GM19035 (cell line): ENCODE data around the gene PNMT.

ENCODE experiments used
- ATAC-seq: cut with Tn5 transposase; IDR thresholded peaks from one replicate; pipeline ENCODE4 v1.9.1; 2021; ENCODE audit not compliant: unreplicated experiment

The PNMT gene, protein sequence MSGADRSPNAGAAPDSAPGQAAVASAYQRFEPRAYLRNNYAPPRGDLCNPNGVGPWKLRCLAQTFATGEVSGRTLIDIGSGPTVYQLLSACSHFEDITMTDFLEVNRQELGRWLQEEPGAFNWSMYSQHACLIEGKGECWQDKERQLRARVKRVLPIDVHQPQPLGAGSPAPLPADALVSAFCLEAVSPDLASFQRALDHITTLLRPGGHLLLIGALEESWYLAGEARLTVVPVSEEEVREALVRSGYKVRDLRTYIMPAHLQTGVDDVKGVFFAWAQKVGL

DNA sequence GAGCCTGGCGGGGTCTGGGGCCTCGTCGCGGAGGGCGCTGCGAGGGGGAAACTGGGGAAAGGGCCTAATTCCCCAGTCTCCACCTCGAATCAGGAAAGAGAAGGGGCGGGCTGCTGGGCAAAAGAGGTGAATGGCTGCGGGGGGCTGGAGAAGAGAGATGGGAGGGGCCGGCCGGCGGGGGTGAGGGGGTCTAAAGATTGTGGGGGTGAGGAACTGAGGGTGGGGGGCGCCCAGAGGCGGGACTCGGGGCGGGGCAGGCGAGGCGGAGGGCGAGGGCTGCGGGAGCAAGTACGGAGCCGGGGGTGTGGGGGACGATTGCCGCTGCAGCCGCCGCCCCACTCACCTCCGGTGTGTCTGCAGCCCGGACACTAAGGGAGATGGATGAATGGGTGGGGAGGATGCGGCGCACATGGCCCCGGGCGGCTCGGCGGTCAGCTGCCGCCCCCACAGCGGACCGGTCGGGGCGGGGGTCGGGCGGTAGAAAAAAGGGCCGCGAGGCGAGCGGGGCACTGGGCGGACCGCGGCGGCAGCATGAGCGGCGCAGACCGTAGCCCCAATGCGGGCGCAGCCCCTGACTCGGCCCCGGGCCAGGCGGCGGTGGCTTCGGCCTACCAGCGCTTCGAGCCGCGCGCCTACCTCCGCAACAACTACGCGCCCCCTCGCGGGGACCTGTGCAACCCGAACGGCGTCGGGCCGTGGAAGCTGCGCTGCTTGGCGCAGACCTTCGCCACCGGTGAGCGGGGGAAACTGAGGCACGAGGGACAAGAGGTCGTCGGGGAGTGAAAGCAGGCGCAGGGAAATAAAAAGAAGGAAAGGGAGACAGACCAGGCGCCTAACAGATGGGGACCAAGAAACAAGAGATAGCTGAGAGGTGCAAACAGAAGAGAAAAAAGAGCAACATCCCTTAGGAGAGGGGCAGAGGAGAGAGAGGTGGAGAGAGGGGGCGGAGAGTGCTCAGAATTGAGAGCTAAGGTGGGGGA, at the start of gene PNMT:
PNMT (plus strand) TSS at position 509 of the 980 bp plus-strand sequence; CDS start at position 532, 23 bp downstream.
- ATAC-seq: no peak

DNA sequence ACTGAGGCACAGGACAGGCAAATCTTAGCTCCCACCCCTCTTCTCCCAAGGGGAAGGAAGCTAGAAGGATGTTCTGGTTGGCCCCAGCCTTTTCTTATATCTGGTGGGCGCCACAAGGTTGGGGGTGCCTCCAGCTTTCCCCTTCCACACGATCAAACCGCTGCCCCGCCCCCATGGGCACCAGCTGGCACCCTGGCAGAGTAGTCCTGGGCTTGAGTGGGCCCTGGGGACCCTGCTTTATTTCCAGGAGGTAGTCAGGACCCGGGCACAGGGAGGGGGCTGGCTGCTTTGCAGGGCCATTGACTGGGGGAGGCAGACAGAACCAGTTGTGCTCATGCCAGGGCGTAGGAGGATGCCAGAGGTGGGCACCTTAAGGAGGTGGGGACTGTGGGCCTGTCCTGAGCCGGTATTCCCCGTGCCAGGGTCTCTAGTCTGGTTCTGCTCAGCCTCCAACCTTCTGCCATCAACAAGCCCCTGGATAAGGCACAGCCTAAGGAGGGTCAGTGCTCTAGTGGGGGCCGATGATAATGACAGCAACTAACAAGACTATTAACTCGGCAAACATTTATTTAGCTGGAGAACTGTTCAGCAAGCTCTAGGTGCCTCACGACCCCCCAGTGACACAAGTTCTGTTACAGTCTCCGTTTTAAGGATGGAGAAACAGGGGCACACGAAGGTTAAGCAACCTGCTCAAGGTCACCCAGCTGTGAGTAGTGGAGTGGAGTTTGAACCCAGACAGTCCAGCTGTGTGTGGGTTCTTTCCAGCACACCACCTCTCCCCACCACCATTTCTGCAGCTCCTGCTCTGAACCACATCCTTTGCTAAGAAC, 49.1 kb upstream of the PNMT start:
- ATAC-seq: no peak

DNA sequence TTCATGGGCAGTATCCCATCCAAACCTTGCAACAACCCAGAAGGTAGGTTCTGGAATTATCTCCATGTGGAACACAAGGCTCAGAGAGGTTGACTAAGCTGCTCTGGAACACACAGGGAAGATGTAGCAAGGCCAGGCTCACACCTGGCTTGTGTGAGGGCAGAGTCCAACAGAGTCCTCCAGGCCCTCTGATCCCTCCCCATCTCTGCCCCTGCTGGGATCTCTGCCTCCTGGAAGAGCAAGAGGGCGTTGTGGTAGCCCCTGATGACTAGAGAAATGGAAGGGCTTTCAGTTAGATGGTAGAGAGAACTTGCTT, 48.5 kb upstream of the PNMT start:
- no peak for ATAC-seq

DNA sequence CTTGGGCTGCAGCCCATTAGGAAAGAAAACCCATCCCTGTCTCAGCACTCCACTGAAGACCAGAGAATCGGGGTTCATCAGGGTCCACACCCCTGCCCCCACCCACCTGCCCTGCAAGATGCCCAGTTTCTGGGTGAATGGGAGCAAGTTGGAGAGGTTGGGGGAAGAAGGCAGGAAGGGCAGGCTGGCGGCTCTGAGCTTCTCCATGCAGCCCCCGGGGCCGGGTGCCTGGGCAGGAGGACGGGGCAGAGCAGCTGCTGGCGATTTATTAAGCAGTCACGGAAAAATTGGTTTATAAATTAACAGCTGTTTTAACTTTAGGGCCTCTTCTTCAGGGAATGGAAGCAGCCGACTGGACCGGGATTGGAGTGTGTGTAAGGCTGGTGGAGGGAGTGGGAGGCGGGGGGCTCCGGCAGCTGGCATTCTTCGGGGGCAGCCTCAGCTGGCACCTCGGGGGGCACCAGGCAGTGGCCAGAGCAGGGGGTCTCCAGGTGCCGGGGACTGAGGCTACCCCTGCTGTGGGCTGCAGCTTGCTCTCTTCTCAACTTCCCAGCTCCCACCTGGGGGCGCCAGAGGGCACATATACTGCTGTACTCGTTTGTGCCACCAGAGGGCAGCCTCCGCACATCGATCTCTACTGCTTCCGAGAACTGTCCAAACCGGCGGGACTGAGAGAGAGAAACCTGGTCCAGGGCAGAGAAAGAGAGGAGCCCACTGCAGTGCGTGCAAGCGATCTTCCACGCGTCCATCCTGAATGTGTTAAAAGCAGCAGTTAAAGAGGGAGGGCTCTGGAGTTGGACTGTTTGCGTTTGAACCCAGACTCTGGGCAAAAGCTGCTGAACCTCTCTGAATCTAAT, 46.5 kb upstream of the PNMT start:
- peak; percentile 63 for ATAC-seq

DNA sequence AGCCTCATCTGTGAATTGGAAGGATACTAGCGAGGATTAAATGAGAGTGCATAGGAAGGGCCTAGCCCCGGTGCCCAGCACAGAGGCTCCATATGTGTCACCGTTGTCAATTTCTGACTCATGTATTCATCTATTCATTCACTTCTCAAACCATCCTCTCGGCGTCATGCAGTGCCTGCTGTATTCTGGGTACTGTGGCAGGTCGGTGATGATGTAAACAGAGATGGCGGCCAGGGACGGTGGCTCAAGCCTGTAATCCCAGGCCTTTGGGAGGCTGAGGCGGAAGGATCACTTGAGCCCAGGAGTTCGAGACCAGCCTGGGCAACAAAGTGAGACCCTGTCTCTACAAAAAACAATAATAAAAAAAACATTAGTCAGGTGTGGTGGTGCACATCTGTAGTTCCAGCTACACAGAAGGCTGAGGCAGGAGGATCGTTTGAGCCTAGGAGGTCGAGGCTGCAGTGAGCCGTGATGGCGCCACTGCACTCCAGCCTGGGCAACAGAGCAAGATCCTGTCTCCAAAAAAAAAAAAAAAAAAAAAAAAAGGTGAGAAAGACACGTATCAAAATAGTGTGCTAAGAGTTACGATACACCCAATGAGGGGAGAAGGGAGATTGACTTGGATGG, 45.8 kb upstream of the PNMT start:
- peak; percentile 33 for ATAC-seq

DNA sequence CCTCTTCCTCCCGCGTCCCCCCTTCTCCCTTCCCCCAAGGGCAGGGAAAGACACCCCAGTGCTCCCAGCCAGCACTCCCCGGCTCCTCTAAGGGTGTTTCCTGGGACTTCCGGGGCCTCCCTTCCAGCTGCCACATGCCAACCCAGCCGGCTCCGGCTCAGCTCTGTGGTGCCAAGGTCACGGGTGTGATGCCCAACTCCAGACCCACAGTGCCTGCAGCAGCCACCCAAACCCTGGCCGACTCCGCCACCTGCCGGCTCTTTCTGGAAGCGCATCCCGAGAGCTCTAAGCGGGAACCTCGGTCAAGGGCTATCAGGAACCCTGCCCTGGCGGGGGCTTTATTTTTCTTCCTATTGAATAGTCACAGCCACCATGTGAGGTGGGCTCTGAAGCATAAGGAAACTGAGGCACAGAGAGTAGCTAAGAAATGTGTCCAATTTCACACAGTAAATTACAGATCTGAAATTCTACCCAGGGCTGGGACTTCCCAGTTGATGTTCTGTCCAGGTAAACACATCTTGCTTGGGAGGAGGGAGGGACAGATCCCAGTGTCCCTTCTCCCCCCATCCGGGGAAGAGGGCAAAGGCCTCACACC, 44.8 kb upstream of the PNMT start:
- ATAC-seq: no peak

DNA sequence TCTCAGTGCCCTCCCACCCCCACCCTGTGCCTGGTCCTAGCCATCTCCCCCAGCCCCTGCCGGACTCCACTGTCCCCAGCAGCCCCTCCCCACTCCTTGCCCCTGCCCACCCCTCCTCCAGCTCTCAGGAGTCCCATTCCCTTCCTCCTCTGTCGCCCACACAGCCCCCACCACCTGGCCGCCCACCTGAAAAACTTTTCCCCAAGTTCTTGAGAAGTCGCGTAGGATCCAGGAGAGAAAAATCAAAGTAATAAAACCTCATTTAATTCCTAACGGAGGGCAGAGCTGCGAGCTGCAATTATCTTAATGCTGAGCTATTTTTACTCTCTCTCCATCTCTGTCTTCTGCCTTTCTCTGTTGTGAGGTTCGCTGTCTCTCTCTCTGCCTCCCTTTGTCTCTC, 43.9 kb upstream of the PNMT start:
- no peak for ATAC-seq

DNA sequence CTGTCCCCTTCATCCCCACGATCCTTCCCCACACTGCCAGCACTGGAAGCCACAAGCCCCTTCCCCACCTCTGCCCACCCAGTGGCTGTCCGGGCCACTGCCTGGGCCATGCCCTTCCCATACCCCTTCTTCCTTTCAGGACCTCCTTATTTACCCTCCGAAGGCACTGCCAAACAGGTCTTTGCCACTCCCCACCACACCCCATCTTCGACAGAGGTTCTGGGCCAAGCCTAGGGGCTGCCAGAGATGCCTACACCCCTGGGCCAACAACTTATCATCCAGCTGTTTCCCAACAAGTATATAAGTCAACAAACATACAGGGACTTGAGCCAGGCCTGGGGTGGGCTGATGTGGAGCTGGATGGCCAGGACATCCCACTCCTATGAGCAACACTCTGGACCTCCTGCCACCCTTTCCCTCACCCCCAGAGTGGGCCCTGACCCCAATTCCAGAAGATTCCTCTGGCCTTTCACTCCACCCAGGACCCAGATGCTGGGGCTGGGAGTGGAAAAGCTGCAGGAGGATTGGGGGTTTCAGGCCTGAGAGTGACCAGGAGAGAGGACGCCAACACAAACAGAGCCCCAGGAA, 43.0 kb upstream of the PNMT start:
- ATAC-seq: no peak

DNA sequence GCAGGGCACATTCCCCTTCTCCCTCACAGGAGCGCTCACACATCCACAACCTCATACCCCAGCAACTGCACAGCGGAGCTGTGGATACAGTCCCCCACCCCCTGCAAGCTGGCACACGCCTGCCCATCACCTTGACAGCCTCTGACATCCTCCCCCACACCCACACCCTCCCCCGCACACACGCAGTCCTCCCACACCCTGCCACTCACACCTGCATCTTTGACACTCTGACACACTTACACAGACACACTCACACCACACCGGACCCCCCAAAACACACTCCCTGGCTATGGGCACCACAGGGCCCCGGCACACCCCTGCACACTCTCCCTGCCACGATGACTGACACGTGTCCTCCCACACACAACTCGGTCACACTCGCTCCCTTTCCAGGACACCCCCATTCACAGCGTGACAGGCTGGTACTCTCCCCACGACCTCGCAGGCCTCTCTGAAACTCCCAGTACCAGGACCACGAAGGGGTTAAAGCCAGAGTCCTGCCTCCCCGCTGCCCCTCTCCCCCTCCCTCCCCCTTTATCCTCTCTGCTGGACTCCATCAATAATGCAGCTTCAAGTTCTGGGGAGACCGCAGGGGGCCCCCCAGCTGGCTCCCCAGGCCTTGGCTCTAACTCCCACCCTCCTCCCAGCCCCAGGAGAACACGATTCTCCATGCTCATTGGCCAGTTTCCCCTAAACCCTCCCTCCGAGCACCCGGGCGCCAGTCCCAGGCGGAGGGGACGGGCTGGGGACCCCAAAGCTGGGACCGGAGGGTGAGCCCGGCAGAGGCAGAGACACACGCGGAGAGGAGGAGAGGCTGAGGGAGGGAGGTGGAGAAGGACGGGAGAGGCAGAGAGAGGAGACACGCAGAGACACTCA, 41.8 kb upstream of the PNMT start, which contains the start of gene PPP1R1B:
PPP1R1B (plus strand) TSS at position 782 of the 876 bp plus-strand sequence. CDS start 441 bp downstream, outside the sequence.
- ATAC-seq: no peak

DNA sequence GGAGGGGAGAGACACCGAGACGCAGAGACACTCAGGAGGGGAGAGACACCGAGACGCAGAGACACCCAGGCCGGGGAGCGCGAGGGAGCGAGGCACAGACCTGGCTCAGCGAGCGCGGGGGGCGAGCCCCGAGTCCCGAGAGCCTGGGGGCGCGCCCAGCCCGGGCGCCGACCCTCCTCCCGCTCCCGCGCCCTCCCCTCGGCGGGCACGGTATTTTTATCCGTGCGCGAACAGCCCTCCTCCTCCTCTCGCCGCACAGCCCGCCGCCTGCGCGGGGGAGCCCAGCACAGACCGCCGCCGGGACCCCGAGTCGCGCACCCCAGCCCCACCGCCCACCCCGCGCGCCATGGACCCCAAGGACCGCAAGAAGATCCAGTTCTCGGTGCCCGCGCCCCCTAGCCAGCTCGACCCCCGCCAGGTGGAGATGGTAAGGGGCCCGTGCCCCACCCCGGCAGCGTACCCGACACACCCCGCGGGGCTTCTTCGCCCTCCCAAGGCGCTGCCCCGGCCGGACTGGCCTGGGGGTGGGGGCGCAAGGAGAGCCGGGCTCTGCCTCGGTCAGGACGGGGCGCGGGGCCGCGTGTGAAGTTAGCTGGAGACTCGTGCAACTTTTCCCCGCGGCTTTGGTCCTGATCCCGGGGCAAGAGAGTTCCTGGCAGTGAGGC, 41.1 kb upstream of the PNMT start:
- ATAC-seq: no peak

DNA sequence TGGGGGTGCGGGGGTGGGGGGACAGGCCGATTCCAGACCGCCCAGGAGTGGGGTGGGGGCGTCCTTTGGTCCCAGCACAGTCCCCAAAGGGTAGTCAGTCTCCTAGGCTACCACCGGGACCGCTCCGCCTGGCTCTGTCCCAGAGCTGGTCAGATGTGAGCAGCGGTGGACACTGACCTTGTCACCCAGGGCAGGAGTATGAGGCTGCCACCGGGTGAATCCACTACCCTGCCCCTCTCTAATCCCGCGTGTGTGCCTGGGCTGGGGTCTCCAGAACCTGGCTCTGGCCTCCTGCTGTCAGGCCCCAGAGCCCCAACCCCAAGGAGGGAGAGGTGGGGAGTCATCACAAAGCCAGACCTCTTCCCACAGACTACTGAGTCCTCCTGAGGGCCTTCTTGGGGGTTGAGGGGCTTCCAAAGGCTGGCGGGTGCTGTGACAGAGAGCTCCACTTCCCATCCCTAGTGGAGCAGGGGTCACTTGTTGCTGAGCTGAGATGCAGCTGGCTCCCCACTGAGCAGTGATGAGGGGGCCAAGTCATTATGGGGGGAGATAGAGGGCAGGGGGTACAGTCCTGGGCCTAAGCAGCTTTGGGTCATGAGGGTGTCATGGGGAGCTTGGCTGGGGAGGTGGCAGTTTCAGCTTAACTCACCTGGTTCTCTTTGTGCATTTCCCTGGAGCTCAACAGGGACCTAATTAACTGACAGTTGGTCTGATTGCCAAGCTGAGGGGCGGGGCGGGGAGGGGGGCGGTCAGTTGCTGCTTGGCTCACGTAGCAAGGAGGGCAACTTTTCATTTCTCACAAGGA, 40.3 kb upstream of the PNMT start:
- ATAC-seq: no peak

DNA sequence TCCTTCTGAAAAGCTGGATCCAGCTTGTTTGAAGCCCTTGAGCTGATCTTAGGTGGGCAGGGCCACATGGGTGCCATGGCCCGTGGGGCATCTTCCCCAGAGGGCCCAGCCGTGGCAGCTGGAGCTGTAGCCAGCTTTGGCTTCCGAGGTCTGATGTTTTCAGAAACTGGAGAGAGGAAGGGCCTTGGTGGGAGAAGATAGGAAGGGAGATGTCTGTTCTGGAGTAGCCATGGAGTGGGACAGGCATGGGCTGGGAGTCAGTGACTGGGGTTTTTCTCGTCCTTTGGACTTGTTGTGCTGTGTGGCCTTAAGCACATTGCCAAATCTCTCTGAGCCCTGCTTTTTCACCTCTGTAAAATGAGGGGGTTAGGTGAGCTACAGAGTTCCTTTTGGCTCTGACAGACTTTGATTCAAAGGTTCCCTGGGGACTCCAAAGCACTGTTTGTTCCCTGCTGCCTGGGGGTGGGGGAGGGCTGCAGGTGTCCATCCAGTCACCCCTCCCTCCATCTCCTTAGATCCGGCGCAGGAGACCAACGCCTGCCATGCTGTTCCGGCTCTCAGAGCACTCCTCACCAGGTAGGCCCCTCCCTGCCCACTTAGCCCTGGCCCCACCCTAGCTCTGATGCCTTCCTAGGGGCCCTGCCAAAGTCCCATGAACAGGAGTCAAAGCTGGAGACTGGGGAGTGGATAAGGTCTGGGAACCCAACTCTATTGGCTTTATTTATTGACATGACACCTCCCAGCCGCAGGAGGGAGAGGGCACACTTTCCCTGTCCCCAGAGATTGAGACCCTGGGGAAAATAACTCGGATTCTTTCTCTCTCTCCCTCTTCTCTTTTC, 39.4 kb upstream of the PNMT start:
- ATAC-seq: no peak

DNA sequence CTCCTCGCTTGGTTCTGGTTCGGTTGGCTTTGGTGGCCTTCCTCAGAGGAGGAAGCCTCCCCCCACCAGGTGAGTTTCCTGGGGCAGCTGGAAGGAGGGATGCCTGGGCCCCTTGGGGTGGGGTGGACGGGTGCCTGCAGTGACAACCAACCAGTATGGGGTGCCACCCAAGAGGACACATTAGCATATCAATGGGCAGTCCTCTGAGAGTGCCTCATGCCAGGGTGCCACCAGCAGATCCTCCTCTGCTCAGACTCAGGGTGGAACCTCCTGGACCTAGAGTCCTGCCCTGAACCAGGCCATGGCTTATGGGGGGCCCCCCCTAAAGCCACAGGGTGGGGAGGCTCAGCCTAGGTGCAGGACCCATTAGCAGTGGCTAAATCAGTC, 38.8 kb upstream of the PNMT start:
- no peak for ATAC-seq

DNA sequence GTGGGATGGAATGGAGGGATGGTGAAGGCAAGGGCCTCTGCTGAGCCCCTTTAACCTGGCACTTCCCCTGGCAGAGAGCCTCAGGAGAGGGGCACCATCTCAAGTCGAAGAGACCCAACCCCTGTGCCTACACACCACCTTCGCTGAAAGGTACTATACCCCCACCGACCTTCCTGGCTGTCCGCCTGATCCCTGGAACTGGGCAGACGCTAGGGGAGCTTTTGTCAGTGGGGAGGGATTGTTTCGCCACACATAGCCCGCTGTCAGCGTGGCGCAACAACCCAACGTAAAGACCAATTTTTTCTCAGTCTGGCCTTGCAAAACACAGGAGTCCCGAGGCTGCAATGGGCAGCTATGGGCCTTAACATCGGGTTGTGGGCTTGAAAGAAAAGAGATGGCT, 38.4 kb upstream of the PNMT start:
- no peak for ATAC-seq

DNA sequence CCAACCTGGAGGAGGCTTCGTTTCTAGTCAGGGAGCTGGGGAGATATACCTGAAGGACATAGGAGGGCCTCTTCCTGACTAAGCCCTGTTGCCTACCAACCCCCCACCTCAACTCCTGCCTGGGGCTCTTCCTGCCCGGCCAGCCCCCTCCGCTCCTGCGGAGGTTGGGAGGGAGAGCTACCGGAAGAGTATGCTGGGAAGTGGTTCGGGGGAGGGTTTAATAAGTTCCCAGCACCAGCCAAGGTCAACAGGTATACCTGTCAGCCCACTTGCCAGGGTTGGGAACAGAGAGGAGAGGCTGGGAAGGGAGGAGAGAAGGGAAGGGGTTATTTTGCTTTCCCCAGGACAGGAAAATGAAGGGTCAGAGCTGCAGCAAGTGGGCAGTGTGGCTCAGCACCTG, 36.9 kb upstream of the PNMT start:
- ATAC-seq: no peak
